GM21576 (cell line): ENCODE measurements around the gene NPDC1.
A peak's percentile ranks its signal among the peaks of the same experiment; 100 is the strongest.
"Not testable (repeated sequence)": the region's sequence is repeated elsewhere in the genome, so short reads cannot be mapped to it uniquely, and the experiment has no call there.

Experiments
- ATAC-seq: cut with Tn5 transposase; IDR thresholded peaks from one replicate; pipeline ENCODE4 v1.9.1; 2021; ENCODE audit warnings: mild to moderate bottlenecking, moderate library complexity; ENCODE audit not compliant: unreplicated experiment

NPDC1 gene

GRCh38 chr9:137014166-137014565 is 31.8 kb downstream of the NPDC1 start:
- ATAC-seq: no peak

GRCh38 chr9:137013571-137013940 is 32.4 kb downstream of the NPDC1 start:
- ATAC-seq: no peak

DNA sequence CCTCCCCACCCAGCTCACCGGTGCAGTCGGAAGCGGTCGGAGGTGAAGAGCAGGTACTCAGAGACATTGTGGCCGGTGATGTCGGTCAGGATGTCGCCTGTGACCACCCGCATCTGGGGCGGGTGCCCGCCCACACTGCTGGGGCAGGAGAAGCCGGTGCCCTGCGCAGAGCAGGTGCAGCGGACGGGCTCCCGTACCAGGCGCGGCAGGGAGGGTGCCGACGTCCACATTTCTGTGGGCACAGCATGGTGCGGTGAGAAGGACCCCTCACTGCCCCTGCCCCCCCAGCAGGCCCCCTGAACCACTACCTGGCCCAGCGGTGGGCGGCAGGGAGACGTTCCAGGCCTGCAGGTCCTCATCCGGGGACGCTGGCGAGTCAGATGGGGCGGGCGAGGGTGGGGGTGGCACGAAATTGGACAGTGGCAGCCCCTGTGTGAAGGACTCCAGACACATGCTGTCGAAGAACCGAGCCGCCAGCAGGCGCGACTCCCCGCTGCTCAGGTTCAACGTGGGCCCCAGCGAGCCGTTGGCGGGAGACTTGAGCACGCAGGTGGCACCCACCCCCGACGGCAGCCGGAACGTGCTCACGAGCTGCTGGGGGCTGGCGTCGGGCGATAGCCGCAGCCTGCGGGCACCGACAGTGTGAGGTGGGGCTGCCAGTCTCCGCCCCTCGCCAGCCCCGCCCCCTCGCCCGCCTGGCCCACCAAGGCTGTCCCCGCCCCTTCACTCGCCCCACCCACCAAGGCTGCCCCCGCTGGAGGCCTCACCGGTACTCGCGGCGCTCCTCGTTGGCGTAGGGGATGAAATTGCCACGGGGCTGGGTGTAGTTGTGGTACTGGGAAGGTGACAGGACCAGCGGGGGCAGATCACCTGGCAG is 33.0 kb downstream of the NPDC1 start:
- ATAC-seq: no peak

GRCh38 chr9:137011907-137012675 is 33.9 kb downstream of the NPDC1 start:
- ATAC-seq: no peak

GRCh38 chr9:137011156-137011555 is 34.8 kb downstream of the NPDC1 start:
- ATAC-seq: no peak

GRCh38 chr9:137009938-137010732 is 35.8 kb downstream of the NPDC1 start:
- ATAC-seq: no peak

DNA sequence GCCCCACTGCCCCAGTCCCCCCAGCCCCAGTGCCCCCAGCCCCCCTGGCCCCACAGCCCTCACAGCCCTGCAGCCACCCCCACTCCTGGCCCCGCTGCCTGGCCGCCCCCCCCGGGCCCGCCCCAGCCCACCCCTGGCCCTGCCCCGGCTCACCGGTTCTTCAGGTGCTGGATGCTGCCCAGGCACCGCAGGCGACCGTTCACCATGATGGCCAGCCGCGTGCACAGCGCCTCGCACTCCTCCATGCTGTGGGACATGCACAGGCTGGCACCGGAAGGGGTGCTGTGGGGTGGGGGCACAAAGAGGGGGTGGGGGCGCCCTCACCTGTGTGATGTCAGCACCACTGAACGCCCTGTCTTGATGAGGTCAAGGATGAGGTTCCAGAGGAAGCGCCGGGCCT is 36.8 kb downstream of the NPDC1 start:
- ATAC-seq: no peak

GRCh38 chr9:137008312-137008711 is 37.7 kb downstream of the NPDC1 start:
- no peak for ATAC-seq

DNA sequence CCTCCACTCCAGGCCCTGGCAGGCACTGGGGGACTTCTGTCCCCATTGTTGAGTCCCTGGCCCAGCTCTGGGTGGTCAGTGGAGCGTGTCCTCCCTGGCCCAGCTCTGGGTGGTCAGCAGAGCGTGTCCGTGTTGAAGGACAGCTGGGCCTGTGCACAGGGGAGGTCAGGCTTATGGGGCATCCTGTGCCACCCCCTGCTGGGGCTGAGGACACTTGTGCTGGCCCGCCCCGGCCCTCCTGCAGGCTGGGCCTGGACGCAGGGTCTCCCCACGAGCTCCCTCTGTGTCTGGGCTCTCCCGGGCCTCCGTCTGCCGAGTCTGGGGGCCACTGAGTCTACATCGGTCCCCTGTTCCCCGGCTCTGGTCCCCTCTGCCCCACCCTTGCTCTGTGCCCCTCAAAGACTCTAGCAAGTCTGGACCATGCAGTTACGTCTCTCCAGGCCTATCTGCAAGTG is 38.1 kb downstream of the NPDC1 start:
- no peak for ATAC-seq

- ATAC-seq: no peak
These were observed 38.7 kb downstream of the NPDC1 start for GRCh38 chr9:137007108-137007815.

- ATAC-seq: no peak
These were observed 39.6 kb downstream of the NPDC1 start for GRCh38 chr9:137006116-137007003.

GRCh38 chr9:137004285-137004684 is 41.7 kb downstream of the NPDC1 start:
- ATAC-seq: not testable (repeated sequence)

GRCh38 chr9:137002646-137003041 is 43.3 kb downstream of the NPDC1 start:
- no peak for ATAC-seq

- ATAC-seq: no peak
These were observed 43.9 kb downstream of the NPDC1 start for GRCh38 chr9:137001857-137002645.

GRCh38 chr9:137000177-137000930 is 45.6 kb downstream of the NPDC1 start:
- peak; percentile 60 for ATAC-seq

DNA sequence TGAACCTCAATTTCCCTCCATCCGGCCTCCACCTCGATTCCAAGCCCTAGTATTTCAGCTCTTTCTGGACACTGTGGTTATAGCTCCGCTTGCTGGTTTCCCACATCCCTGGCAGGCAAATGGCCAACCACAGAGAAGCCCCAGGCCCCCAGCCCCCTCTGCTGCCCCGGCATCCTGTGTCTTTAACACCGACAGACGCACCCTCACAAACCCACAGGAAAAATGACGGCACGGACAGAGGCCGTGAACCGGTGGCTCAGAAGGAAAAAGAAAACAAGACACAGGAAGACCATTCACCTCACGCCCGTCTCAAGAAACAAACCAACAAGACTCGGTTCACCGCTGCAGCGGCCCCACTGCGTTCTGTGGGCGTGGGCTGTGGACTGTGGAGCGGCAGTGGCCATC is 48.1 kb downstream of the NPDC1 start:
- no peak for ATAC-seq

- ATAC-seq: no peak
These were observed 48.6 kb downstream of the NPDC1 start for GRCh38 chr9:136997371-136997770.
